Tibial nerve (tissue), 4 donors: ENCODE results near the gene ZCCHC17. TPM values are rescaled to one million over a fixed set of nuclear protein-coding genes. Genes with fewer than 3 reads are reported as not detected.

Experiments
- DNase-seq, 2 donors: peaks; one replicate each; pipeline ENCODE4 v3.0.0-alpha.2; 2019; ENCODE audit warnings: low spot score in 2 of 2
- H3K27ac ChIP-seq, 4 donors: fragments of 200-600 bp; sonication (generic) in 3 of 4; one replicate each; pipeline ENCODE4 v1.5.1; 2017 to 2019; ENCODE audit warnings: mild to moderate bottlenecking in 1 of 4
- H3K27me3 ChIP-seq, 2 donors: fragments of 200-600 bp; sonication (generic) in 1 of 2; one replicate each; pipeline versions ENCODE4 v1.5.1 to v1.6.0; 2017 to 2019
- H3K36me3 ChIP-seq, 3 donors: fragments of 200-600 bp; sonication (generic); one replicate each; pipeline ENCODE4 v1.5.1; 2018 to 2019
- H3K4me1 ChIP-seq, 4 donors: fragments of 200-600 bp; sonication (generic) in 3 of 4; one replicate each; pipeline ENCODE4 v1.5.1; 2017 to 2019
- H3K4me3 ChIP-seq, 4 donors: fragments of 200-600 bp; sonication (generic) in 3 of 4; one replicate each; pipeline ENCODE4 v1.5.1; 2017 to 2019; ENCODE audit warnings: mild to moderate bottlenecking in 1 of 4, moderate library complexity in 1 of 4
- H3K9me3 ChIP-seq, 4 donors: fragments of 200-600 bp; sonication (generic) in 3 of 4; one replicate each; pipeline ENCODE4 v1.5.1; 2017 to 2019
- CTCF ChIP-seq, 5 experiments: fragments of 200-600 bp in 3 of 5; fragments of 450-650 bp in 2 of 5; sonication (generic) in 3 of 5; IDR thresholded peaks; one replicate each; pipeline ENCODE4 v1.5.1; 2016 to 2019; ENCODE audit warnings: antibody characterized with exemption in 5 of 5, mild to moderate bottlenecking in 3 of 5, moderate library complexity in 2 of 5
- EP300 ChIP-seq, 2 donors: sonication (generic); formaldehyde crosslinking; IDR thresholded peaks; one replicate each; pipeline ENCODE4 v1.6.1; 2017; ENCODE audit warnings: antibody characterized with exemption in 2 of 2, mild to moderate bottlenecking in 1 of 2
- POLR2A ChIP-seq, 2 donors: fragments of 450-650 bp; IDR thresholded peaks; one replicate each; pipeline ENCODE4 v1.6.1; 2017; ENCODE audit warnings: antibody characterized with exemption in 2 of 2, mild to moderate bottlenecking in 2 of 2, moderate library complexity in 2 of 2
- WGBS, 2 donors: methylation state at CpG; one replicate each; pipeline ENCODE4 v1.1.5; 2018; 5-methylcytosine and 5-hydroxymethylcytosine counted together
- total RNA-seq, 4 donors: library from RNA; depleted of rRNA; stranded (reverse); fragments of >200 nt; gene quantifications; one replicate each; pipeline ENCODE4 v1.1.0, GENCODE V29; 2016

The ZCCHC17 gene
- total RNA-seq, 4 donors from 2014 or later: 14.9 to 30.4 (median 26.5) TPM

- 54 to 55% methylated on average over 3 of the region's 3 CpGs for WGBS, 2 donors
These were observed 9.4 kb downstream of the ZCCHC17 start for GRCh38 chr1:31306278-31306677.

GRCh38 chr1:31308036-31308435 is 11.2 kb downstream of the ZCCHC17 start:
- Histone ChIP-seq H3K36me3 (peaks cover 0 to 40% (median 0%) of the 10 kb centered on the region in 3 donors), H3K9me3 (no peaks in the 10 kb centered on the region), H3K27me3 (no peaks in the 10 kb centered on the region), H3K4me1 (peaks cover 0 to 4% (median 0%) of the 10 kb centered on the region in 4 donors), H3K4me3 (no peak overlapping the region), H3K27ac (no peak overlapping the region)
- 23 to 44% methylated on average over 1 of the region's 1 CpG for WGBS, 2 donors
- TF ChIP-seq POLR2A (IDR thresholded peaks at IDR 0.05): no peak
- TF ChIP-seq EP300 (IDR thresholded peaks at IDR 0.05): no peak
- TF ChIP-seq CTCF (IDR thresholded peaks at IDR 0.05): no peak
- no peak for DNase-seq

More at GRCh38 chr1:31306278-31306677, 9.4 kb downstream of the ZCCHC17 start:
- Histone ChIP-seq H3K9me3 (no peaks in the 10 kb centered on the region), H3K27me3 (no peaks in the 10 kb centered on the region), H3K4me3 (no peak overlapping the region), H3K4me1 (peaks cover 0 to 4% (median 0%) of the 10 kb centered on the region in 4 donors), H3K27ac (peak overlapping the region in 1 of 4 donors; percentile 73), H3K36me3 (peaks cover 0 to 26% (median 0%) of the 10 kb centered on the region in 3 donors)
- DNase-seq: no peak
- no peak for TF ChIP-seq POLR2A (IDR thresholded peaks at IDR 0.05)

- Histone ChIP-seq H3K27ac (no peak overlapping the region), H3K36me3 (peaks cover 0 to 52% (median 0%) of the 10 kb centered on the region in 3 donors), H3K4me1 (peaks cover 0 to 4% (median 0%) of the 10 kb centered on the region in 4 donors), H3K4me3 (no peak overlapping the region), H3K9me3 (no peaks in the 10 kb centered on the region), H3K27me3 (no peaks in the 10 kb centered on the region)
- DNase-seq: no peak
- no peak for TF ChIP-seq EP300 (IDR thresholded peaks at IDR 0.05)
- TF ChIP-seq POLR2A (IDR thresholded peaks at IDR 0.05): no peak
- no peak for TF ChIP-seq CTCF (IDR thresholded peaks at IDR 0.05)
- WGBS, 2 donors: 80 to 83% methylated on average over 4 of the region's 4 CpGs
These were observed 13.4 kb downstream of the ZCCHC17 start for GRCh38 chr1:31310198-31310597.

GRCh38 chr1:31315902-31316301 is 19.1 kb downstream of the ZCCHC17 start:
- Histone ChIP-seq H3K9me3 (no peaks in the 10 kb centered on the region), H3K36me3 (peaks cover 0 to 97% (median 0%) of the 10 kb centered on the region in 3 donors), H3K4me3 (no peak overlapping the region), H3K4me1 (no peaks in the 10 kb centered on the region), H3K27me3 (no peaks in the 10 kb centered on the region), H3K27ac (no peak overlapping the region)
- WGBS, 2 donors: 94 to 96% methylated on average over 3 of the region's 3 CpGs
- DNase-seq: no peak
- TF ChIP-seq POLR2A (IDR thresholded peaks at IDR 0.05): no peak
- no peak for TF ChIP-seq EP300 (IDR thresholded peaks at IDR 0.05)
- TF ChIP-seq CTCF (IDR thresholded peaks at IDR 0.05): no peak

- Histone ChIP-seq H3K4me1 (no peaks in the 10 kb centered on the region), H3K36me3 (peaks cover 0 to 87% (median 0%) of the 10 kb centered on the region in 3 donors), H3K27ac (no peak overlapping the region), H3K27me3 (no peaks in the 10 kb centered on the region), H3K4me3 (no peak overlapping the region), H3K9me3 (no peaks in the 10 kb centered on the region)
- no peak for TF ChIP-seq POLR2A (IDR thresholded peaks at IDR 0.05)
- no peak for TF ChIP-seq EP300 (IDR thresholded peaks at IDR 0.05)
- no peak for TF ChIP-seq CTCF (IDR thresholded peaks at IDR 0.05)
- DNase-seq: no peak
- WGBS, 2 donors: 88% methylated on average over 1 of the region's 1 CpG
These were observed 21.3 kb downstream of the ZCCHC17 start for GRCh38 chr1:31318146-31318545.

- Histone ChIP-seq H3K27ac (no peak overlapping the region), H3K27me3 (no peaks in the 10 kb centered on the region), H3K9me3 (no peaks in the 10 kb centered on the region), H3K36me3 (peaks cover 0 to 50% (median 0%) of the 10 kb centered on the region in 3 donors), H3K4me3 (no peak overlapping the region), H3K4me1 (peaks cover 0 to 9% (median 2%) of the 10 kb centered on the region in 4 donors)
- DNase-seq: no peak
- WGBS, 2 donors: 93 to 95% methylated on average over 3 to 4 of the region's 4 CpGs
- TF ChIP-seq POLR2A (IDR thresholded peaks at IDR 0.05): no peak
These were observed 27.3 kb downstream of the ZCCHC17 start for GRCh38 chr1:31324093-31324492.
